SK-N-SH (cell line): Measurements from ENCODE around the gene MAST4. TPM values are rescaled to one million over a fixed set of nuclear protein-coding genes. Genes with fewer than 3 reads are reported as not detected.

Experiments used
- CTCF ChIA-PET: fragments of 300-600, 350-600 bp; formaldehyde crosslinking; extraction: SDS; loops from one replicate; lab custom pipeline; 2021; lab: Yijun Ruan, JAX
- POLR2A ChIA-PET: fragments of 350-600 bp; sonication (Branson Sonifier 250); formaldehyde crosslinking; extraction: SDS; loops from one replicate; lab custom pipeline; 2020; ENCODE audit warnings: antibody characterized with exemption, inconsistent platforms; lab: Yijun Ruan, JAX
- DNase-seq: peaks from one replicate; pipeline ENCODE4 v3.0.0; 2012
- H2AFZ ChIP-seq: fragments of 200-600 bp; sonication (generic); 2 replicates; pipeline ENCODE4 v1.8.1; 2016; ENCODE audit warnings: antibody characterized with exemption, mild to moderate bottlenecking, low read depth
- H3F3A ChIP-seq: fragments of 200-600 bp; sonication (generic); replicated peaks from 2 replicates; pipeline ENCODE3; 2016; ENCODE audit warnings: antibody characterized with exemption, mild to moderate bottlenecking; ENCODE audit not compliant: insufficient read depth
- H3K27ac ChIP-seq, 2 experiments: fragments of 200-500 bp in 1 of 2; fragments of 200-600 bp in 1 of 2; sonication (Bioruptor generic) in 1 of 2; sonication (generic), shearing (Covaris generic) in 1 of 2; 2 replicates each; pipeline versions ENCODE4 v1.5.1 to v1.6.1; 2014 to 2016; ENCODE audit warnings: low read depth in 2 of 2, inconsistent platforms in 1 of 2, low read length in 1 of 2, mild to moderate bottlenecking in 1 of 2, mixed read lengths in 1 of 2
- H3K27me3 ChIP-seq: fragments of 200-600 bp; sonication (generic), shearing (Covaris generic); 2 replicates; pipeline ENCODE4 v1.6.1; 2016; ENCODE audit warnings: mixed run types; ENCODE audit not compliant: insufficient read depth
- H3K36me3 ChIP-seq, 2 experiments: fragments of 200-500 bp in 1 of 2; fragments of 200-600 bp in 1 of 2; sonication (Bioruptor generic) in 1 of 2; sonication (generic) in 1 of 2; replicated peaks in 1 of 2; 2 replicates each; pipeline versions ENCODE3 to v1.5.1; 2014 to 2016; ENCODE audit warnings: low read length in 1 of 2, mild to moderate bottlenecking in 1 of 2; ENCODE audit not compliant: insufficient read depth in 2 of 2, control insufficient read depth in 1 of 2
- H3K4me1 ChIP-seq, 2 experiments: fragments of 200-500 bp in 1 of 2; fragments of 200-600 bp in 1 of 2; sonication (Bioruptor generic) in 1 of 2; sonication (generic), shearing (Covaris generic) in 1 of 2; 2 replicates each; pipeline versions ENCODE4 v1.5.1 to v1.6.1; 2014 to 2016; ENCODE audit warnings: low read depth in 1 of 2, low read length in 1 of 2, mixed run types in 1 of 2; ENCODE audit not compliant: insufficient read depth in 2 of 2, control insufficient read depth in 1 of 2
- H3K4me2 ChIP-seq: fragments of 200-600 bp; sonication (generic), shearing (Covaris generic); 2 replicates; pipeline ENCODE4 v1.6.1; 2017; ENCODE audit warnings: mixed run types
- H3K4me3 ChIP-seq, 2 experiments: fragments of 200-500 bp in 1 of 2; fragments of 200-600 bp in 1 of 2; sonication (Bioruptor generic) in 1 of 2; sonication (generic), shearing (Covaris generic) in 1 of 2; 2 replicates each; pipeline versions ENCODE4 v1.5.1 to v1.8.1; 2014 to 2016; ENCODE audit warnings: low read depth in 2 of 2, inconsistent platforms in 1 of 2, low read length in 1 of 2, mild to moderate bottlenecking in 1 of 2, mixed read lengths in 1 of 2, moderate library complexity in 1 of 2
- H3K79me2 ChIP-seq: fragments of 200-600 bp; sonication (generic); 2 replicates; pipeline ENCODE4 v1.8.1; 2017; ENCODE audit warnings: mild to moderate bottlenecking; ENCODE audit not compliant: insufficient read depth
- H3K9ac ChIP-seq: fragments of 200-600 bp; sonication (generic); 2 replicates; pipeline ENCODE4 v1.6.1; 2017; ENCODE audit warnings: mixed run types
- H3K9me2 ChIP-seq: fragments of 200-600 bp; sonication (generic); 2 replicates; pipeline ENCODE4 v1.6.1; 2017; ENCODE audit warnings: mixed run types
- H3K9me3 ChIP-seq: fragments of 200-600 bp; sonication (generic); 2 replicates; pipeline ENCODE4 v1.6.1; 2017; ENCODE audit warnings: mixed run types, mild to moderate bottlenecking, moderate library complexity
- H4K20me1 ChIP-seq: fragments of 200-600 bp; sonication (generic); 2 replicates; pipeline ENCODE4 v1.6.1; 2017; ENCODE audit warnings: mild to moderate bottlenecking, mixed run types; ENCODE audit not compliant: insufficient read depth
- CTCF ChIP-seq: fragments of 200-600 bp; sonication (generic); IDR thresholded peaks from 2 replicates; pipeline ENCODE4 v1.6.1; 2017; ENCODE audit warnings: antibody characterized with exemption, mild to moderate bottlenecking, moderate library complexity
- EP300 ChIP-seq, 2 experiments: IDR thresholded peaks; 2 replicates each; pipeline versions ENCODE4 v1.4.0 to v1.6.1; 2012; ENCODE audit warnings: borderline replicate concordance in 1 of 2, low read depth in 1 of 2, low read length in 1 of 2
- GABPA ChIP-seq: IDR thresholded peaks from 2 replicates; pipeline ENCODE4 v1.4.0; 2012; ENCODE audit warnings: low read depth, mild to moderate bottlenecking
- MXI1 ChIP-seq: IDR thresholded peaks from 2 replicates; pipeline ENCODE4 v1.6.1; 2012; ENCODE audit warnings: mild to moderate bottlenecking, low read depth, low read length, improper control_type of control experiment
- NFIC ChIP-seq: IDR thresholded peaks from 2 replicates; pipeline ENCODE4 v1.4.0; 2012; ENCODE audit warnings: borderline replicate concordance
- NRF1 ChIP-seq: IDR thresholded peaks from 2 replicates; pipeline ENCODE4 v1.6.1; 2012; ENCODE audit warnings: low read depth, mild to moderate bottlenecking, low read length
- RAD21 ChIP-seq: IDR thresholded peaks from 2 replicates; pipeline ENCODE4 v1.6.1; 2012; ENCODE audit warnings: mild to moderate bottlenecking, low read length
- RCOR1 ChIP-seq: fragments of 150-350 bp; IDR thresholded peaks from 2 replicates; pipeline ENCODE4 v1.6.1; 2017; ENCODE audit warnings: antibody characterized with exemption, low read length
- SIN3A ChIP-seq: IDR thresholded peaks from 2 replicates; pipeline ENCODE4 v1.6.1; 2012; ENCODE audit warnings: low read depth, mild to moderate bottlenecking, low read length, moderate library complexity, borderline replicate concordance
- SMC3 ChIP-seq: IDR thresholded peaks from 2 replicates; pipeline ENCODE4 v1.6.1; 2012; ENCODE audit warnings: low read depth, low read length, improper control_type of control experiment
- TCF12 ChIP-seq: IDR thresholded peaks from 2 replicates; pipeline ENCODE4 v1.4.0; 2012
- TEAD4 ChIP-seq: IDR thresholded peaks from 2 replicates; pipeline ENCODE4 v1.4.0; 2012; ENCODE audit warnings: mild to moderate bottlenecking, borderline replicate concordance; ENCODE audit not compliant: insufficient read depth
- ZBTB33 ChIP-seq: IDR thresholded peaks from 2 replicates; pipeline ENCODE4 v1.4.0; 2012; ENCODE audit warnings: low read depth, borderline replicate concordance
- WGBS: methylation state at CpG from one replicate; pipeline ENCODE4 v1.1.6; 2017; ENCODE audit warnings: low lambda C conversion rate; 5-methylcytosine and 5-hydroxymethylcytosine counted together
- polyA plus RNA-seq, 3 experiments: library from polyadenylated mRNA; depleted of rRNA; stranded (reverse); fragments of >200 nt; gene quantifications; 2 replicates each; pipeline ENCODE4 v1.2.3, GENCODE V29; 2012

MAST4 gene
- polyA plus RNA-seq, 1 of the 3 experiments (the other 2 are of a cell fraction), result 2.2 TPM

DNA sequence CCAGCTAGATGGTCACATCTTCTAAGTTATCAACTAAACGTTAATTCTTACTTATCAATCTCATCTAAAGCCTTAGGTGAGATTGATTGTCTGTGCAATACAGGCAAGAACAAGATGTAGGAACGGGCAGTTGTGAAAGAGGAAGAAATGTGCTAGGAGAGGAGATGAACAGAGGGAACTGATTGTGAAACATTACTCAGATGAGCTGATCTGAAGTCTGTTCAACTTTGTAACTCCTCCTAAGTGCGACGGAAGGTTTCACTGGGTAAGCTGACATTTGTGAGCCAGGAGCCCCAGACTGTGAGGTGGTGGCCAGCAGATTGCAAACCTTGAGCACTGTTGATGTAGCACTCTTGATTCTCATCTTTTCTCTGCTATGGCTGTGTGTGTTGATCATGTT is 396.4 kb downstream of the MAST4 start:
- H3K9me3 ChIP-seq, result no peaks in the 10 kb centered on the region
- TF ChIP-seq RAD21 (no peak), GABPA (no peak), EP300 (IDR thresholded peaks at IDR 0.05; ENCODE audit: borderline replicate concordance in 1 of 2, low read depth in 1 of 2, low read length in 1 of 2) (no peak), TEAD4 (no peak), TCF12 (no peak), NRF1 (no peak)
- CTCF ChIA-PET, result interaction anchor here (1.2 to 2.5 kb wide), 3 partner anchors 10 to 216 kb away, joined by 3 to 10 read pairs (median 7); no protein-coding TSS in a partner anchor
- H3K36me3 ChIP-seq, result no peaks in the 10 kb centered on the region
- no peak overlapping the region for H3K27ac ChIP-seq
- no peak overlapping the region for H2AFZ ChIP-seq
- H3K4me2 ChIP-seq, result no peak overlapping the region
- H3K4me3 ChIP-seq, result no peak overlapping the region
- no peak for DNase-seq
- H3K9ac ChIP-seq, result no peak overlapping the region
- no peaks in the 10 kb centered on the region for H4K20me1 ChIP-seq
- no peaks in the 10 kb centered on the region for H3K79me2 ChIP-seq
- H3K27me3 ChIP-seq, result no peaks in the 10 kb centered on the region
- POLR2A ChIA-PET, result interaction anchor here (0.7 kb wide), 1 partner anchor 1429 kb away, joined by 3 read pairs; the partner anchor contains the start of gene PPWD1
- H3K4me1 ChIP-seq, result no peaks in the 10 kb centered on the region; a peak in 2 of 4 replicates
- H3F3A ChIP-seq, result no peaks in the 10 kb centered on the region
- H3K9me2 ChIP-seq, result no peaks in the 10 kb centered on the region
- 82% methylated on average over 4 of the region's 4 CpGs for WGBS

GRCh38 chr5:66993448-66993847 is 397.3 kb downstream of the MAST4 start:
- H3K9me3 ChIP-seq, result no peaks in the 10 kb centered on the region
- no peaks in the 10 kb centered on the region; a peak in 2 of 4 replicates for H3K4me1 ChIP-seq
- POLR2A ChIA-PET, result no interaction called here
- H2AFZ ChIP-seq, result no peak overlapping the region
- no peak for DNase-seq
- no peak for TF ChIP-seq SIN3A
- no peak for TF ChIP-seq MXI1
- no peak for TF ChIP-seq NFIC
- TF ChIP-seq ZBTB33, result no peak
- no peak for TF ChIP-seq SMC3
- no peak for TF ChIP-seq RCOR1
- TF ChIP-seq TEAD4, result no peak
- no peak for TF ChIP-seq CTCF
- TF ChIP-seq EP300 (IDR thresholded peaks at IDR 0.05; ENCODE audit: borderline replicate concordance in 1 of 2, low read depth in 1 of 2, low read length in 1 of 2), result no peak
- no peak overlapping the region for H3K27ac ChIP-seq
- H3K36me3 ChIP-seq, result no peaks in the 10 kb centered on the region
- no peak overlapping the region for H3K4me2 ChIP-seq
- H3F3A ChIP-seq, result no peaks in the 10 kb centered on the region
- no peaks in the 10 kb centered on the region for H4K20me1 ChIP-seq
- no peaks in the 10 kb centered on the region for H3K27me3 ChIP-seq
- H3K4me3 ChIP-seq, result no peak overlapping the region
- H3K9me2 ChIP-seq, result no peaks in the 10 kb centered on the region
- CTCF ChIA-PET, result interaction anchor here (0.6 to 2.5 kb wide), 4 partner anchors 11 to 216 kb away, joined by 3 to 10 read pairs (median 5); no protein-coding TSS in a partner anchor
- H3K9ac ChIP-seq, result no peak overlapping the region
- no peaks in the 10 kb centered on the region for H3K79me2 ChIP-seq
